GM12801 (cell line): ENCODE data around the gene CYBC1.

Source experiments
- CTCF ChIP-seq: IDR thresholded peaks from one replicate; pipeline ENCODE4 v1.5.1; 2011; ENCODE audit warnings: control low read depth; ENCODE audit not compliant: insufficient read length; ENCODE audit errors: extremely low read depth

Gene CYBC1

GRCh38 chr17:82406131-82406671 is 44.4 kb downstream of the CYBC1 start:
- TF ChIP-seq CTCF, result no peak

- no peak for TF ChIP-seq CTCF
Measured at GRCh38 chr17:82405051-82405450, 45.5 kb downstream of the CYBC1 start.

GRCh38 chr17:82403662-82404660 is 46.6 kb downstream of the CYBC1 start:
- no peak for TF ChIP-seq CTCF

GRCh38 chr17:82402865-82403264 is 47.7 kb downstream of the CYBC1 start:
- TF ChIP-seq CTCF, result no peak

- TF ChIP-seq CTCF, result no peak
Measured at GRCh38 chr17:82400830-82401229, 49.7 kb downstream of the CYBC1 start.

GRCh38 chr17:82400206-82400605 is 50.3 kb downstream of the CYBC1 start:
- no peak for TF ChIP-seq CTCF

- TF ChIP-seq CTCF, result no peak
Measured at GRCh38 chr17:82399601-82400101, 50.9 kb downstream of the CYBC1 start.
